ENCODE data around the gene CHD2. TPM values are rescaled to one million over a fixed set of nuclear protein-coding genes. Genes with fewer than 3 reads are reported as not detected.

The CHD2 gene
- polyA plus RNA-seq, 2 of the 4 experiments (the other 2 are of a cell fraction): 29.5 to 68.2 TPM

GRCh38 chr15:93029836-93030429 lies 129.8 kb downstream of the CHD2 start (continued):
- TF ChIP-seq PBX3 (IDR thresholded peaks at IDR 0.05) (no peak), RAD21 (conservative IDR thresholded peaks at IDR 0.05 in 1 of 2, IDR thresholded peaks at IDR 0.05 in 1 of 2) (no peak), EP300 (IDR thresholded peaks at IDR 0.05) (no peak), ESRRA (IDR thresholded peaks at IDR 0.05; ENCODE audit: borderline replicate concordance, low read length) (no peak), CEBPB (IDR thresholded peaks at IDR 0.05) (no peak), RARB (CRISPR knock-in tag; IDR thresholded peaks at IDR 0.05) (no peak), MAFK (IDR thresholded peaks at IDR 0.05; ENCODE audit: partially characterized antibody) (no peak), ATOH8 (CRISPR knock-in tag; IDR thresholded peaks at IDR 0.05; ENCODE audit: low read depth) (no peak)

- Histone ChIP-seq H3K4me3 (no peak overlapping the region), H3K27ac (peak overlapping the region in 1 of 2 experiments; percentile 42; a peak in 2 of 6 replicates), H3K4me2 (peak overlapping the region; percentile 61), H3K9me3 (no peaks in the 10 kb centered on the region), H3K4me1 (peaks cover 24% of the 10 kb centered on the region; the same call in 2 of the 3 replicates)
- peak; percentile 69 to 91 for DNase-seq (ENCODE audit: low read depth in 1 of 2, low spot score in 1 of 2)
- peak; percentile 70 to 89 for ATAC-seq
- peak; percentile 54 for FAIRE-seq
- 22% methylated on average over 18 of the region's 20 CpGs for WGBS (ENCODE audit: missing lambda C conversion rate)
- ChIA-PET CTCF (interaction anchor here (0.6 to 11.4 kb wide), 39 partner anchors 8 to 1301 kb away, joined by 3 to 121 read pairs (median 4); partner anchors contain the start of gene RGMA), POLR2A (no interaction called here)
- TF ChIP-seq RAD21 (conservative IDR thresholded peaks at IDR 0.05 in 1 of 2, IDR thresholded peaks at IDR 0.05 in 1 of 2) (peak; percentile 94 to 96), HDAC2 (IDR thresholded peaks at IDR 0.05) (no peak), SMC3 (IDR thresholded peaks at IDR 0.05) (peak; percentile 81), CTCF (IDR thresholded peaks at IDR 0.05) (peak; percentile 89)
Observed at GRCh38 chr15:93030430-93031102, 130.4 kb downstream of the CHD2 start.

GRCh38 chr15:93031103-93031464 lies 131.0 kb downstream of the CHD2 start:
- H3K27ac ChIP-seq: peak overlapping the region in 1 of 2 experiments; percentile 42; a peak in 2 of 6 replicates
- DNase-seq (ENCODE audit: low read depth in 1 of 2, low spot score in 1 of 2) (no peak), FAIRE-seq (no peak), ATAC-seq (peak in 1 of 2 experiments; percentile 3; a peak in 3 of 6 replicates)
- no peak overlapping the region for H3K4me3 ChIP-seq
- peak overlapping the region; percentile 61 for H3K4me2 ChIP-seq
- ChIA-PET POLR2A (no interaction called here), CTCF (interaction anchor here (1.0 to 11.4 kb wide), 18 partner anchors 8 to 1293 kb away, joined by 3 to 121 read pairs (median 4); no protein-coding TSS in a partner anchor)
- no peak for TF ChIP-seq RFX5 (IDR thresholded peaks at IDR 0.05)
- TF ChIP-seq POLR2A (IDR thresholded peaks at IDR 0.05; ENCODE audit: low read length): no peak
- TF ChIP-seq ELK1 (IDR thresholded peaks at IDR 0.05; ENCODE audit: low read depth, low read length): no peak
- TF ChIP-seq TP53 (CRISPR knock-in tag; IDR thresholded peaks at IDR 0.05): no peak
- TF ChIP-seq HMGXB4 (CRISPR knock-in tag; IDR thresholded peaks at IDR 0.05; ENCODE audit: borderline replicate concordance): no peak
- no peak for TF ChIP-seq NPAS2 (CRISPR knock-in tag; IDR thresholded peaks at IDR 0.05; ENCODE audit: borderline replicate concordance)
- TF ChIP-seq JUNB (IDR thresholded peaks at IDR 0.05): no peak
- TF ChIP-seq FOSB (CRISPR knock-in tag; IDR thresholded peaks at IDR 0.05): no peak
- TF ChIP-seq RARB (CRISPR knock-in tag; IDR thresholded peaks at IDR 0.05): no peak
- TF ChIP-seq POLR2AphosphoS2 (conservative IDR thresholded peaks at IDR 0.05; ENCODE audit: low read length): no peak
- TF ChIP-seq CTCF (IDR thresholded peaks at IDR 0.05): no peak
- TF ChIP-seq MAZ (IDR thresholded peaks at IDR 0.05; ENCODE audit: borderline replicate concordance, low read depth, low read length): no peak
- H3K9me3 ChIP-seq: no peaks in the 10 kb centered on the region
- peaks cover 24% of the 10 kb centered on the region; the same call in 2 of the 3 replicates for H3K4me1 ChIP-seq
- WGBS (ENCODE audit: missing lambda C conversion rate): 41% methylated on average over 9 of the region's 9 CpGs

Data from A549 (cell line).